PC-3 (cell line): ENCODE data around the gene HACD4.

Experiments used
- CTCF ChIP-seq: fragments of 300-600 bp; sonication (generic); conservative IDR thresholded peaks from 2 replicates; pipeline ENCODE4 v1.5.1; 2017; ENCODE audit warnings: antibody characterized with exemption, low read depth, mild to moderate bottlenecking, low read length
- EZH2phosphoT487 ChIP-seq: fragments of 300-600 bp; sonication (generic); IDR thresholded peaks from 2 replicates; pipeline ENCODE4 v1.6.1; 2018; ENCODE audit warnings: mild to moderate bottlenecking, antibody characterized with exemption, low read length, borderline replicate concordance

GRCh38 chr9:20988061-20988460 lies 43.4 kb downstream of the HACD4 start:
- TF ChIP-seq CTCF, result no peak
- TF ChIP-seq EZH2phosphoT487, result no peak
